Fibroblast of pulmonary artery (primary cell): ENCODE measurements around the gene APOC4.

ENCODE experiments used
- DNase-seq: peaks from one replicate; pipeline ENCODE4 v3.0.0-alpha.2; 2010; ENCODE audit warnings: low read depth
- H3K4me3 ChIP-seq: replicated peaks from 2 replicates; pipeline ENCODE4 v1.5.1; 2011; ENCODE audit warnings: low read depth, mild to moderate bottlenecking, control low read depth, low read length, moderate library complexity
- TF ChIP-seq, protein P1 (sequence below): IDR thresholded peaks from 2 replicates; pipeline ENCODE4 v1.5.1; 2011; ENCODE audit warnings: mild to moderate bottlenecking, control low read depth, low read length, inconsistent platforms; ENCODE audit errors: missing control alignments

The APOC4 gene

DNA sequence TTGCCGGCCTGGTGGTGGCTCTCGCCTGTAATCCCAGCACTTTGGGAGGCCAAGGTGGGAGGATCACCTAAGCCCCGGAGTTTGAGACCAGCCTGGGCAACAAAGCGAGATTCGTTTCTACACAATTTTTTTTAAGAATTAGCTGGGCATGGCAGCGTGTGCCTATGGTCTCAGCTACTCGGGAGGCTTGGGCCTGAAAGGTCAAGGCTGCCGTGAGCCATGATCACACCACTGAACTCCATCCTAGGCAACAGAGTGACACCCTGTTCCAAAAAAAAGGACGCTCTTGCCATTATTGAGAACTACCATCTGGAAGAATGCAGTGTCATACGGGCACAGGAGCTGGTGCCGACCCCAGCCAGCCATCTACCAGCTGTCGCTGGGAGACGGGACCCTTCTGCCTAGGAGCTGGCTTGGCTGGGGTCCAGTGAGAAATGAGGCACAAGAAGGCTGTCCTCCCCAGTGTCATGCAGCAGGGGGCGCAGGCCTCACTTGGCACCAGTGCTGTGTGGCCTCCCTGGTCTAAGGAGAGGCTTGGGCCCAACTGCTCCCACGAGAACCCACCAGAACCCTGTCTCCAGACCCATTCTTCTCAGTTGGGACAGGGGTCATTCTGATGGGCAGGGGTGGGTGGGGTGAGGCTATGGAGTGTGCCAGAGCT, 47.0 kb downstream of the APOC4 start:
- TF ChIP-seq, protein P1, sequence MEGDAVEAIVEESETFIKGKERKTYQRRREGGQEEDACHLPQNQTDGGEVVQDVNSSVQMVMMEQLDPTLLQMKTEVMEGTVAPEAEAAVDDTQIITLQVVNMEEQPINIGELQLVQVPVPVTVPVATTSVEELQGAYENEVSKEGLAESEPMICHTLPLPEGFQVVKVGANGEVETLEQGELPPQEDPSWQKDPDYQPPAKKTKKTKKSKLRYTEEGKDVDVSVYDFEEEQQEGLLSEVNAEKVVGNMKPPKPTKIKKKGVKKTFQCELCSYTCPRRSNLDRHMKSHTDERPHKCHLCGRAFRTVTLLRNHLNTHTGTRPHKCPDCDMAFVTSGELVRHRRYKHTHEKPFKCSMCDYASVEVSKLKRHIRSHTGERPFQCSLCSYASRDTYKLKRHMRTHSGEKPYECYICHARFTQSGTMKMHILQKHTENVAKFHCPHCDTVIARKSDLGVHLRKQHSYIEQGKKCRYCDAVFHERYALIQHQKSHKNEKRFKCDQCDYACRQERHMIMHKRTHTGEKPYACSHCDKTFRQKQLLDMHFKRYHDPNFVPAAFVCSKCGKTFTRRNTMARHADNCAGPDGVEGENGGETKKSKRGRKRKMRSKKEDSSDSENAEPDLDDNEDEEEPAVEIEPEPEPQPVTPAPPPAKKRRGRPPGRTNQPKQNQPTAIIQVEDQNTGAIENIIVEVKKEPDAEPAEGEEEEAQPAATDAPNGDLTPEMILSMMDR = peak; percentile 71
- H3K4me3 ChIP-seq = no peak overlapping the region
- DNase-seq = peak; percentile 75

DNA sequence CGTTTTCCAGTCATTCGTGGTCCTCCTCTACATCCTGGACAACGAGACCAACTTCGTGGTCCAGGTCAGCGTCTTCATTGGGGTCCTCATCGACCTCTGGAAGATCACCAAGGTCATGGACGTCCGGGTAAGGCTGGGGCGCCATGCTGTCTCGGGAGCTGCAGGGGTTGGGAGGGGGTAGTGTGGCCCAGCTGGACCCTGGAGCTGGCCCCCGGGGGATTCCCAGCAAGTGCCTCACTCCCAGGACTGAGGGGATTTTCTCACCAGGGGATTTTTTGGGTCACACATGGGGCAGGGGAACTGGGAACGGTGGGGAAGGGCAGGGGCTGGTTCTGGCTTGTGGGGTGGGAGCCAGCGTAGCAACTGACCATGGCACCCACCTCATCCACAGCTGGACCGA, 48.4 kb downstream of the APOC4 start:
- no peak overlapping the region for H3K4me3 ChIP-seq
- DNase-seq = no peak
- TF ChIP-seq, protein P1 = no peak

DNA sequence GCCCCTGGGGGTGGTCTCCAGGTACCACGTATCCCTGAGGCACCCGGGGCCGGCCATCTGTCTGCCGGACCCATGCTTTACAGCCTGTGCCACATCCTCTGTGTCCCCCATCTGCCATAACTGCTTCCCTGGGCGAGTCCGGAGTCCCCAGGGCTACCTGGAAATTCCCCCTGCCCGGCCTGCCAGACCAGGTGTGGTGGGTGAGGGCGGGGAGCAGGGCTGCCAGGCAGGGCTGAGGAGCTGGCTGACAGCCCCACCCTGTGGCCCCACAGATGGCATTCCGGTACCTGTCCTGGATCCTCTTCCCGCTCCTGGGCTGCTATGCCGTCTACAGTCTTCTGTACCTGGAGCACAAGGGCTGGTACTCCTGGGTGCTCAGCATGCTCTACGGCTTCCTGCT, 48.9 kb downstream of the APOC4 start:
- DNase-seq = no peak
- TF ChIP-seq, protein P1 = no peak
- no peak overlapping the region for H3K4me3 ChIP-seq

DNA sequence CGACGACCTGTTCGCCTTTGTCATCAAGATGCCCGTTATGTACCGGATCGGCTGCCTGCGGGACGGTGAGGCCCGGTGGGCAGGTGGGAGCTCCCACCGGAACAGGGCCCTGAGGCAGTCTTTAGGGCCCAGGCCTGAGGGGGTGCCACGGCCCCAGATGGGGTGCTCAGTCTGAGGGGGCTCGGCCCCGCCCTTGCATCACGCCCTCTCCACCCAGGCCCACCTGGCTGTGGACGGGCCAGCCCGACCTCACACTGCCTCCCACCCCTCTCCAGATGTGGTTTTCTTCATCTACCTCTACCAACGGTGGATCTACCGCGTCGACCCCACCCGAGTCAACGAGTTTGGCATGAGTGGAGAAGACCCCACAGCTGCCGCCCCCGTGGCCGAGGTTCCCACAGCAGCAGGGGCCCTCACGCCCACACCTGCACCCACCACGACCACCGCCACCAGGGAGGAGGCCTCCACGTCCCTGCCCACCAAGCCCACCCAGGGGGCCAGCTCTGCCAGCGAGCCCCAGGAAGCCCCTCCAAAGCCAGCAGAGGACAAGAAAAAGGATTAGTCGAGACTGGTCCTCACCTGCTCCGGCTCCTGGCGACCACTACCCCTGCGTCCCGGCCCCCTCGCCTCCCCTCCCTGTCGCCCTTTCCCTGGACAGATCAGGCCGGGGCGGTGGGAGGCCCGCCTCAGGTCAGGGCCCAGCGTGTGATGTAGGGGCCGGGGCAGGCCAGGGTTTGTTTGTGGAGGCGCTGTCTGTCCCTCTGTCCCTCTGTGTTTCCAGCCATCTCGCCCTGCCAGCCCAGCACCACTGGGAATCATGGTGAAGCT, 50.5 kb downstream of the APOC4 start:
- TF ChIP-seq, protein P1 = no peak
- H3K4me3 ChIP-seq = no peak overlapping the region
- no peak for DNase-seq

DNA sequence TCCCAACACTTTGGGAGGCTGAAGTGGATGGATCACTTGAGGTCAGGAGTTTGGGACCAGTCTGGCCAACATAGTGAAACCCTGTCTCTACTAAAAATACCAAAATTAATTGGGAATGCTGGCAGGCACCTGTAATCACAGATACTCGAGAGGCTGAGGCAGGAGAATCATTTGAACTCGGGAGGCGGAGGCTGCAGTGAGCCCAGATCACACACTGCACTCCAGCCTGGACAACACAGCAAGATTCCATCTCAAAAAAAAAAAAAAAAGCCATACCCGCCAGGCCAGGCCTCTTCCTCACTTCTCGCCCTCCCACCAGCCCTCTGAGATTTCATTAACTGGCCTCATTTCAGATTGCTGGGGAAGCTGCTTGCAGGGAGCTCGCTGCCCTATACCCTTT, 51.5 kb downstream of the APOC4 start:
- DNase-seq = no peak
- H3K4me3 ChIP-seq = no peak overlapping the region
- TF ChIP-seq, protein P1 = no peak

DNA sequence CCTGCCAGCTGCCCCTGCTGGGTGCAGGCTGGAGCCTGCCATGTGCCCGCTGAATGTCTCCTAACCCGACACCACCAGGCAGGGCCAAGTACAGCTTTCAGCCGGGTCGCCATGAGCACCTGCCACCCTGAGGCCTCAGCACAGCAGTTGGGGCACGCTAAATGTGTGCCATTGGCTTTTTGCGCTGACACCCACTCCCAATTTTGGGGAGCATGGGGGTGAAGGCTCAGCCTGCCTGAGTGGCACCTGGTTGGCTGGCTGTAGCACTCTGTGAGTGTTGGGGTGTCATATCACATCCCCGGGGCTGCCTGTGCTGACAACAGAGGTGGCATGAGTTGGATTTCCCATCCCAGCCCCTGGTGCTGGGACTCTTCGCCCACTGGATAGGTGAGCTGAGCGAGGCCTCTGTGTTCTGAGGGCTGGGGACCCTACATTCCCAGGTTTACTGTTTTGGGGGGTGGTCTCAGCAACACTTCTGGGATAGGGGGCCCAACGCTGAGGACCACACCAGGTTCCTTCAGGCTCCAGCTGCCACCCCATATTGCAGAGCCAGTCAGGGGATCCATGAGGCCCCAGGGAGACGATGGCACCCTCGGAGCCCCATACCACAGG, 52.0 kb downstream of the APOC4 start:
- H3K4me3 ChIP-seq = no peak overlapping the region
- no peak for DNase-seq
- TF ChIP-seq, protein P1 = no peak
